Neural cell (in vitro differentiated cells): ENCODE data around the gene OPN5.

Source experiments
- EZH2 ChIP-seq: fragments of 200-600, 300-800 bp; shearing (Covaris generic), sonication (generic); IDR thresholded peaks from 2 replicates; pipeline ENCODE4 v1.6.1; 2014; ENCODE audit warnings: antibody characterized with exemption, low read length, borderline replicate concordance, mild to moderate bottlenecking; ENCODE audit not compliant: insufficient read depth, poor library complexity, severe bottlenecking
- TF ChIP-seq, protein P1 (sequence below): IDR thresholded peaks from 2 replicates; pipeline ENCODE4 v1.6.1; 2012; ENCODE audit warnings: borderline replicate concordance
- TF ChIP-seq, protein P2 (sequence below): fragments of 450-650 bp; IDR thresholded peaks from 2 replicates; pipeline ENCODE4 v1.5.1; 2014; ENCODE audit warnings: antibody characterized with exemption, mild to moderate bottlenecking, moderate library complexity; ENCODE audit not compliant: poor library complexity, severe bottlenecking

DNA sequence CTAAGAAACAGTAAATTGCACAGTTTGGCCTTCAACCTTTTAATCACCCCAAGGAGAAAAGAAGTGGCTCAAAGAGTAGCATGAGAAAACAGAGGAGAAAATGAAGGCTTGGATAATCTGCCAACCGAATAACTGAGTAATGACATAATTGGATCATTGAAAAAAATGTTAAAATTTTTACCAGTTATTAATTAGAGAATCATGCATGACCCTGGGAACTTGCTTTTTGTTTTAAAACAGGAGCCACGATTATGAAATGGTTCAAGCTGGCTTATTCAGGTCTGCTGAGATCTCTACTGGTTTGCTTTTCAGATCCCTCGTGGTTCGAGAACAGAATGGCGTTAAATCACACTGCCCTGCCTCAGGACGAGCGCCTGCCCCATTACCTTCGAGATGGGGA lies at the start of gene OPN5:
- TF ChIP-seq EZH2, result no peak
- TF ChIP-seq, protein P1, sequence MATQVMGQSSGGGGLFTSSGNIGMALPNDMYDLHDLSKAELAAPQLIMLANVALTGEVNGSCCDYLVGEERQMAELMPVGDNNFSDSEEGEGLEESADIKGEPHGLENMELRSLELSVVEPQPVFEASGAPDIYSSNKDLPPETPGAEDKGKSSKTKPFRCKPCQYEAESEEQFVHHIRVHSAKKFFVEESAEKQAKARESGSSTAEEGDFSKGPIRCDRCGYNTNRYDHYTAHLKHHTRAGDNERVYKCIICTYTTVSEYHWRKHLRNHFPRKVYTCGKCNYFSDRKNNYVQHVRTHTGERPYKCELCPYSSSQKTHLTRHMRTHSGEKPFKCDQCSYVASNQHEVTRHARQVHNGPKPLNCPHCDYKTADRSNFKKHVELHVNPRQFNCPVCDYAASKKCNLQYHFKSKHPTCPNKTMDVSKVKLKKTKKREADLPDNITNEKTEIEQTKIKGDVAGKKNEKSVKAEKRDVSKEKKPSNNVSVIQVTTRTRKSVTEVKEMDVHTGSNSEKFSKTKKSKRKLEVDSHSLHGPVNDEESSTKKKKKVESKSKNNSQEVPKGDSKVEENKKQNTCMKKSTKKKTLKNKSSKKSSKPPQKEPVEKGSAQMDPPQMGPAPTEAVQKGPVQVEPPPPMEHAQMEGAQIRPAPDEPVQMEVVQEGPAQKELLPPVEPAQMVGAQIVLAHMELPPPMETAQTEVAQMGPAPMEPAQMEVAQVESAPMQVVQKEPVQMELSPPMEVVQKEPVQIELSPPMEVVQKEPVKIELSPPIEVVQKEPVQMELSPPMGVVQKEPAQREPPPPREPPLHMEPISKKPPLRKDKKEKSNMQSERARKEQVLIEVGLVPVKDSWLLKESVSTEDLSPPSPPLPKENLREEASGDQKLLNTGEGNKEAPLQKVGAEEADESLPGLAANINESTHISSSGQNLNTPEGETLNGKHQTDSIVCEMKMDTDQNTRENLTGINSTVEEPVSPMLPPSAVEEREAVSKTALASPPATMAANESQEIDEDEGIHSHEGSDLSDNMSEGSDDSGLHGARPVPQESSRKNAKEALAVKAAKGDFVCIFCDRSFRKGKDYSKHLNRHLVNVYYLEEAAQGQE, result no peak
- TF ChIP-seq, protein P2, sequence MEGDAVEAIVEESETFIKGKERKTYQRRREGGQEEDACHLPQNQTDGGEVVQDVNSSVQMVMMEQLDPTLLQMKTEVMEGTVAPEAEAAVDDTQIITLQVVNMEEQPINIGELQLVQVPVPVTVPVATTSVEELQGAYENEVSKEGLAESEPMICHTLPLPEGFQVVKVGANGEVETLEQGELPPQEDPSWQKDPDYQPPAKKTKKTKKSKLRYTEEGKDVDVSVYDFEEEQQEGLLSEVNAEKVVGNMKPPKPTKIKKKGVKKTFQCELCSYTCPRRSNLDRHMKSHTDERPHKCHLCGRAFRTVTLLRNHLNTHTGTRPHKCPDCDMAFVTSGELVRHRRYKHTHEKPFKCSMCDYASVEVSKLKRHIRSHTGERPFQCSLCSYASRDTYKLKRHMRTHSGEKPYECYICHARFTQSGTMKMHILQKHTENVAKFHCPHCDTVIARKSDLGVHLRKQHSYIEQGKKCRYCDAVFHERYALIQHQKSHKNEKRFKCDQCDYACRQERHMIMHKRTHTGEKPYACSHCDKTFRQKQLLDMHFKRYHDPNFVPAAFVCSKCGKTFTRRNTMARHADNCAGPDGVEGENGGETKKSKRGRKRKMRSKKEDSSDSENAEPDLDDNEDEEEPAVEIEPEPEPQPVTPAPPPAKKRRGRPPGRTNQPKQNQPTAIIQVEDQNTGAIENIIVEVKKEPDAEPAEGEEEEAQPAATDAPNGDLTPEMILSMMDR, result no peak
